GM18498 (cell line): Measurements from ENCODE around the gene ZNF486.
"Not testable (repeated sequence)": the region's sequence is repeated elsewhere in the genome, so short reads cannot be mapped to it uniquely, and the experiment has no call there.

Source experiments
- ATAC-seq: cut with Tn5 transposase; IDR thresholded peaks from one replicate; pipeline ENCODE4 v1.9.1; 2021; ENCODE audit warnings: mild to moderate bottlenecking, moderate library complexity; ENCODE audit not compliant: unreplicated experiment

Gene ZNF486

GRCh38 chr19:20167020-20167644 lies at the start of gene ZNF486:
Gene ZNF486, plus strand, starts transcription at chr19:20167214. Its CDS starts 117 bp downstream, at chr19:20167331.
- ATAC-seq: peak; percentile 92

- ATAC-seq: not testable (repeated sequence)
Measured at GRCh38 chr19:20118064-20118839, 48.8 kb upstream of the ZNF486 start.

GRCh38 chr19:20124879-20125278 lies 42.1 kb upstream of the ZNF486 start:
- ATAC-seq: no peak

- not testable (repeated sequence) for ATAC-seq
Measured at GRCh38 chr19:20132933-20133332, 34.1 kb upstream of the ZNF486 start.

DNA sequence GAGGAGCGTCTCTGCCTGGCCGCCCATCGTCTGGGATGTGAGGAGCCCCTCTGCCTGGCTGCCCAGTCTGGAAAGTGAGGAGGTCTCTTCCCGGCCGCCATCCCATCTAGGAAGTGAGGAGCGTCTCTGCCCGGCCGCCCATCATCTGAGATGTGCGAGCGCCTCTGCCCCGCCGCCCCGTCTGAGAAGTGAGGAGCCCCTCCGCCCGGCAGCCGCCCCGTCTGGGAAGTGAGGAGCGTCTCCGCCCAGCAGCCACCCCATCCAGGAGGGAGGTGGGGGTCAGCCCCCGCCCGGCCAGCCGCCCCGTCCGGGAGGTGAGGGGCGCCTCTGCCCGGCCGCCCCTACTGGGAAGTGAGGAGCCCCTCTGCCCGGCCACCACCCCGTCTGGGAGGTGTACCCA lies 29.3 kb upstream of the ZNF486 start:
- not testable (repeated sequence) for ATAC-seq

GRCh38 chr19:20151617-20152145 lies 15.3 kb upstream of the ZNF486 start:
- no peak for ATAC-seq

- ATAC-seq: not testable (repeated sequence)
Measured at GRCh38 chr19:20152506-20152905, 14.5 kb upstream of the ZNF486 start.

GRCh38 chr19:20153281-20153680 lies 13.7 kb upstream of the ZNF486 start:
- no peak for ATAC-seq

DNA sequence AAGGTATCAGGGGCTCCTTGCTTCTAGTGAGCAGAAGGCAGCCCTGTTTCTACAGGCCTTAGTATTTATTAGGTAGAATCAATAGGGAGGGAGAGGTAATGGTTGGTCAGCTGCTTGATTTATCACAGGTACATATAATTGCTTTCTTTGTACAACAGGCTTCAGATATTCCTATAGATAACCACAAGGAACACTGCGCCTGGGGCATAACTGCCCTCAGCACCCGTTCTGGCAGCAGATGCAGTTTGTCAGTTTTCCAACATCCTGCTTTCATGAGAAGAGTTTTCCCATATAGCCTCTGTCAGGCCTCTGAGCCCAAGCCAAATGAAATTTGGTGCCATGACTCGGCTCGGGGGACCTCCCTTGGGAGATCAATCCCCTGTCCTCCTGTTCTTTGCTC lies 12.4 kb upstream of the ZNF486 start:
- no peak for ATAC-seq

GRCh38 chr19:20162821-20163220 lies 4.2 kb upstream of the ZNF486 start:
- ATAC-seq: no peak

DNA sequence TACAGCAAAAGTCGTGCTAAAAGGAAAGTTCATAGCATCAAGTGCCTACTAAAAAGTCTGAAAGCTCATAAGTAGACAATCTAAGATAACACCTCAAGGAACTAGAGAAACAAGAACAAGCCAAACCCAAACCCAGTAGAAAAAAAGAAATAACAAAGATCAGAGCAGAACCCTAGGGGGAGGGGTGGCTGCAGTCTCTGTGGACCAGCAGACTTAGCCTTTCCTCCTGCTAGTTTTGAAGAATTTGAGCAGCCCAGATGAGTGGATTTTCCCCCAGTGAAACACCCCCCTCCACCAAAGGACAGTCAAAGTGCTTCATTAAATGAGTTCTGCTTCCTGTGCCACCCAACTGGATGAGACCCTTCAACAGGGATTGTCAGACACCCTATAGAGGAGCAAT lies 2.6 kb upstream of the ZNF486 start:
- no peak for ATAC-seq

- no peak for ATAC-seq
Measured at GRCh38 chr19:20165971-20166592, 932 bp upstream of the ZNF486 start.

GRCh38 chr19:20167651-20168122 lies 673 bp downstream of the ZNF486 start:
- ATAC-seq: no peak

DNA sequence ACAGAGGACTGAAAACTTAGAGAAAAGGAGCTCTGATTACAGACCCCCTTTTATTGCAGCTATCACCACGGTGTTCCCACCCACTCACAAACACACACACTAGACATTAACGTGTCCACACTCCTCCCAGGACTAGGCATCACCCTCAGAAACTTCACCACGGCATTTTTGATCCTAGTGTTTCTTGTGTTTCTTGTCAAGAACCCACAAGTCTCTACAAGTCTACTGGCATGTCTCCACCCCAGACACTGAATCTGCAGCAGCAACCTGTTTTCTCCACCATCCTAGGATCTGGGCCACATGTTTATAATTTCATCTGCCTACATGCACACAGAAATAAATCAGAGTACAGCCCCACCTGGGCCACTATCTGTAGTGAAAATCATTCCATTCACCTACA lies 4.3 kb downstream of the ZNF486 start:
- ATAC-seq: no peak

- not testable (repeated sequence) for ATAC-seq
Measured at GRCh38 chr19:20175848-20176247, 8.8 kb downstream of the ZNF486 start.

GRCh38 chr19:20179956-20180355 lies 12.9 kb downstream of the ZNF486 start:
- ATAC-seq: not testable (repeated sequence)

DNA sequence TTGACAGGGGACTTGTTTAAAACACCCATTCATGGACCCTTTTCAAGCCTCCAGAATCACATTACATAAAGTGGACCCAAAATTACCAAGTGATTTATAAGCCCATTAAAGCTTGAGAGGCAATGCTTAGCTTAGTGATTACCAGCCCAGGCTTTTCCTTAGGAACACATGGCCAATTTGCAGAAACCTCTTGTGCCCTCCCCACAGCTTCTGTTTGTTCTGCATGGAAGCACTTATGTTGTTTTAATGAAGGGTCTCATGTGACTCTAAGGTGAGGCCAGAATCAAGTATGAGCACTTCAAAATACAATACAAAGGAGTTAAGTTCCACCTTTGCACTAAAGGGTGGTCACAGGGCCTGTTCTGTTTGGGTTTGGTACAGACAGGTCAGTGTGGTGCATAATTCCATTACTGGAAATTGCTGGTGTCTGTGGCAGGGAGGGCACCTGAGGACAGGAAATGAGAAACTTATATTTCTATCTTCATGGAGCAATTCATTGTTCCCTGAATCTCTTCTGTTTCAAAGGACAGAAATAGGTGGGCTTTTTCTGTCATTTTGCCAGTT lies 15.3 kb downstream of the ZNF486 start:
- ATAC-seq: no peak

GRCh38 chr19:20186174-20186573 lies 19.2 kb downstream of the ZNF486 start:
- ATAC-seq: no peak

DNA sequence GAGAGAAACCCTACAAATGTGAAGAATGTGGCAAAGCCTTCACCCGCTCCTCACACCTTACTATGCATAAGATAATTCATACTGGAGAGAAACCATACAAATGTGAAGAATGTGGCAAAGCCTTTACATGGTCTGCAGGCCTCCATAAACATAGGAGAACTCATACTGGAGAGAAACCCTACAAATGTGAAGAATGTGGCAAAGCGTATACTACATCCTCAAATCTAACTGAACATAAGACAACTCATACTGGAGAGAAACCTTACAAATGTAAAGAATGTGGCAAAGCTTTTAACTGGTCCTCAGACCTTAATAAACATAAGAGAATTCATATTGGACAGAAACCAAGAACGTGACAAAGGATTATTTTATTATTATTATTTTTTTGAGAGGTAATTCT lies 30.7 kb downstream of the ZNF486 start:
- ATAC-seq: no peak

DNA sequence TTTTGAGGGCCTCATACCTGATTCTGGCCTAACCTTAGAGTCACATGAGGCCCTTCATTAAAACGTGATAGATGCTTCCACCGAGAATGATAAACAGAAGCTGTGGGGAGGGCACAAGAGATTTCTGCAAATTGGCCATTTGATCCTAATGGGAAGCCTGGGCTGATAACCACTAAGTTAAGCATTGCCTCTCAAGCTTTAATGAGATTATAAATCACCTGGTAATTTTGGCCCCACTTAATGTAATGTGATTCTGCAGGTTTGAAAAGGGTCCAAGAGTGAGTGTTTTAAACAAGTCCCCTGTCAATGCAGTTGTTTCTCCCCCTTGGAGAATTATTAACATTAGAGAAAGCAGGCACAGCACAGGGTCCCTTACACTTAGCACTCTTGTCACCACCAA lies 42.0 kb downstream of the ZNF486 start:
- no peak for ATAC-seq

GRCh38 chr19:20214366-20214765 lies 47.4 kb downstream of the ZNF486 start:
- ATAC-seq: not testable (repeated sequence)
